ENCODE data around the gene ZBED6. TPM values are rescaled to one million over a fixed set of nuclear protein-coding genes. Genes with fewer than 3 reads are reported as not detected.
"Not testable (repeated sequence)": the region's sequence is repeated elsewhere in the genome, so short reads cannot be mapped to it uniquely, and the experiment has no call there.

Gene ZBED6
- total RNA-seq, 1 donor from 2014 or later: 21.8 TPM

DNA sequence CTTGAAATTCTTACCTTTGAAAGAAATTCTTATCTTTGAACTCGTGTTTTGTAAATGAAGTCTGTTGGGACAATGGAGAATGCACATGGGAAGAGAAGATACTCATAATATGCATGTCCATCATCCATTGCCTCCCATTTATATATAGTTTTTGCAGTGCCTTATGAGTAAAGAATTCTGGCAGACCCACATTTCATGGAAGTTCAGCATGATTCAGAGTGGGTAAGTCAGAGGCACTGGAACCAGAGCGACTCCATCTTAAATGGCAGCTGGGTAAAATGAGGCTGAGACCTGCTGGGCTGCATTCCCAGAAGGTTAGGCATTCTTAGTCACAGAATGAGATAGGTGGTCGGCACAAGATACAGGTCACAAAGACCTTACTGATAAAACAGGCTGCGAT lies 16.6 kb upstream of the ZBED6 start:
- DNase-seq: no peak

DNA sequence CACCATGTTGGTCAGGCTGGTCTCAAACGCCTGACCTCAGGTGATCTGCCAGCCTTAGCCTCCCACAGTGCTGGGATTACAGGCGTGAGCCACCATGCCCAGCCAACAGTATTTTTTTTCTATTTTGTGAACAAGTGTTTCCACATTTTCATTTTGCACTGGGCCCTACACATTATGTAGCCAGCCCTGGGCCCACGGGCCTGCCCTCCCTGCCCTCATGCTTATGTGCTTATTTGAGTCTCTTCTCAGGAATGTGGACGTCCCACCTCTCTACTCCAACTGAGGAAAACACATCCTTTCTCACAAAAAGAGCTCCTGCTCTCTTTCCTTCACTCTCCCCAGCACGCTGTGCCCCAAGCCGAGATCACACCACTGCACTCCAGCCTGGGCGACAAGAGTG lies 13.5 kb upstream of the ZBED6 start:
- DNase-seq: no peak

DNA sequence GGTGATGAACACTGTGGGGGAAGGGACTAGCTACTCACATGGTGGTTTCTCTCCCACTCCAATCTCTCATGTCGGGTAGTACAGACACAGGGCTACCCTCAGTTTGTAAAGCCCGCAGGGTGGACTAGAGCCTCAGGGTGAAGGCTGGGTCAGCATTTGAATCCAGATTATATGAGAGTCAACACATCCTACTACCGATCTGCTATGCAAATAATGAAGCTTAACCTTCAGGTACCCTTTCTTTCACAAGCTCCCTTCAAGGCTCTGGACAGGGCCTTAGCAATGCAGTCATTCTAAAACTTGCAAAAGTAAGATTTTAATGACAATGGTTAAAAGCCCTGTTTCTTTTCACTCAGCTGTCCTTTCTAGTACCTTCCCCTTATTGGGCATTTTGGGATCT lies 5.5 kb upstream of the ZBED6 start:
- DNase-seq: no peak

DNA sequence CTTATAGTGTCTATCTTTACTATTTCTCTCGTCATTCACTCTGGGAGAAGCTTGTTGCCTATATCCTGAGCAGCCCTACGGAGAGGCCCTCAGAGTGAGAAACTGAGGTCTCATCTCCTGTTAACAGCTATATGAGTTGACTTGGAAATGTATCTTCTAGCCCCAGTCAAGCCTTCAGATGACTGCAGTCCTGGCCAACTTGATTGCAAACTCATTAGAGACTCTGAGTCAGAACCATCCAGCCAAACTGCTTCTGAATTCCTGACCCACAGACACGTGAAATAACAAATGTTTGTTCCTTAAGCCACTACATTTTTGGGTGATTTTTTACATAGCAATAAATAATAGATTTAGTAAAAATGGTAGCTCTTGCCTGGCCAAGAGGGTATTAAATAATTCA lies 3.9 kb upstream of the ZBED6 start:
- DNase-seq: no peak

DNA sequence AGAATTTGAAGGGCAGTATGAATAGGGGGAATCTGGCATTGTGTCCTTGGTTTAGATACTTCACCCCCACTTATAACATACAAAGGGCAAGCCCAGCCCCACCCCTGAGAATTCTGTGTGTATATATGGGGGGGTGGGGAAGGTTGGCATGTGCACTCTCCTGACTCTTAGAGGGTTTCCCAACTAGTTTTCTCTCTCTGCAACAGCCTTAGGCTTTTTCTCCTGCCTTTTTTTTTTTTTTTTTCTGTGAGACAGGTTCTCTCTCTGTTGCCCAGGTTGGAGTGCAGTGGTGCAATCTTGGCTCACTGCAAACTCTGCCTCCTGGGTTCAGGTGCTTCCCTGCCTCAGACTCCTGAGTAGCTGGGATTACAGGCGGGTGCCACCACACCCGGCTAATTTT lies 2.9 kb upstream of the ZBED6 start:
- DNase-seq: no peak

DNA sequence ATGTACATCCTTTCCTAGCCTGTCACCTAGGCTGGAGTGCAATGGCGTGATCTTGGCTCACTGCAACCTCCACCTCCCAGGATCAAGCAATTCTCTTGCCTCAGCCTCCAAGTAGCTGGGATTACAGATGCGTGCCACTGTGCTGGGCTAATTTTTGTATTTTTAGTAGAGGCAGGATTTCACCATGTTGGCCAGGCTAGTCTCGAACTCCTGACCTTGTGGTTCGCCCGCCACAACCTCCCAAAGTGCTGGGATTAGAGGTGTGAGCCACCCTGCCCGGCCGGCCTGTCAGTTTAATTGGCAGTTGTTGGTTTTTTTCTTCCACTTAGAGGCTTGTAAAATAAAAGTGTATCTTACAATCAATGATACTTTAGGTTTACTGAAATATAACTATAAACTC lies 1.9 kb upstream of the ZBED6 start:
- DNase-seq: not testable (repeated sequence)

DNA sequence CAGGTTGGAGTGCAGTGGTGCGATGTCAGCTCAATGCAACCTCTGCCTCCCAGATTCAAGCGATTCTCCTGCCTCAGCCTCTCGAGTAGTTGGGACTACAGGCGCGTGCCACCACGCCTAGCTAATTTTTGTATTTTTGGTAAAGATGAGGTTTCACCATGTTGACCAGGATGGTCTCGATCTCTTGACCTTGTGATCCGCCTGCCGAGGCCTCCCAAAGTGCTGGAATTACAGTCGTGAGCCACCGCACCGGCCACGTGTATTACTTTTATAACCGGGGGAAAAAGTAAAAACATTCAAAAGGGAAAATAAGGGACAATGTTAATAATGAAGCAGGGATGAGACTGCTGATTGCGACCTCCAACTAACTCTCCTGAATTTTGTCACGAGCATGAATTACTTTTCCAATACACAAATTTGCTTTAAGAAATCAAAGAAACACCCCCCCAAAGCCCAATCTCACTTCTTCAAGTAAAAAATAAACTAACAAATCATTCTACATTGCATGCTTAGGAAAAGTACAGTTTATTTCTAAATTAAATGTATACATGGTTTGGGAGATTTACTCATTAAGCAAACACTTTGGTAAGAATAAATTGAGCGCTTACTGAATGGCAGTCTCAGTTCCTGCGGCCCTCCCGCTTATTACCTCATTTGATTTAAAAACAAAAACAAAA lies 521 bp upstream of the ZBED6 start:
- DNase-seq: no peak

DNA sequence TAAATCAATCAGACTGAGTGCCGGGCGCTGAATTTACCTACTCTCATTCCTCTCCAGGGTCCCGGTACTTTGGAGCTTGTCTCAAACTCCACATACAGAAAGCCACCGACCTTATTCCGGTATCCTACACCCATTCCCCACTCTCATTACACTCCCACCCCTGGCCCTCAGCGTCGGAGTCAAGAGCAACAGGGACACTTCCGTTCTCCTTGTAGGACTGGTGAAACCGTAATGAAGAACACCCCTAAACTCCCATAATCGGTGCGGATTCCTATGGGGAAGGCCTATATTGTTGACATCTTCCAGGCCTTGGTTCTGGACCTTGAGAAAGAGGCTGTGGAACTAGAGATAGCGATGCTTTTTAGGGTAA lies 798 bp downstream of the ZBED6 start:
- peak; percentile 54 for DNase-seq

DNA sequence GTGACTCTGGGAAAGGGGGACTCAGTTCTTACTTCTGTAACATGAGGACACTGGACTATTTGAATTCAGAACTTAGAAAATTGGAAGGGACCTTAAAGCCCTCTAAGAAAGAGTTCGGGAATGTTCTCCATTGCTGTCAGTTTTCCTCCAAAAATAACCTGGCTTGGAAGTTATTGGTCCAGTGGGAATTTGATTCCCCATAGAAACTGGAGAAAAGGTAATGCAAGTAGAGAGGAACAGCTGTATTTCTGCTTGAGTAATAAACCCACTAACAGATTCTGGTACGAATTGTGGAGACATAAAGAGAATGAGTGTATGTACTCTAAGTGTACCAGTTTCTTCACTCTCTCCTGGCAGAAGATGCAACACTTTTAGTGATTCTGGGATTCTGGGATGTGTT lies 1.8 kb downstream of the ZBED6 start:
- no peak for DNase-seq

DNA sequence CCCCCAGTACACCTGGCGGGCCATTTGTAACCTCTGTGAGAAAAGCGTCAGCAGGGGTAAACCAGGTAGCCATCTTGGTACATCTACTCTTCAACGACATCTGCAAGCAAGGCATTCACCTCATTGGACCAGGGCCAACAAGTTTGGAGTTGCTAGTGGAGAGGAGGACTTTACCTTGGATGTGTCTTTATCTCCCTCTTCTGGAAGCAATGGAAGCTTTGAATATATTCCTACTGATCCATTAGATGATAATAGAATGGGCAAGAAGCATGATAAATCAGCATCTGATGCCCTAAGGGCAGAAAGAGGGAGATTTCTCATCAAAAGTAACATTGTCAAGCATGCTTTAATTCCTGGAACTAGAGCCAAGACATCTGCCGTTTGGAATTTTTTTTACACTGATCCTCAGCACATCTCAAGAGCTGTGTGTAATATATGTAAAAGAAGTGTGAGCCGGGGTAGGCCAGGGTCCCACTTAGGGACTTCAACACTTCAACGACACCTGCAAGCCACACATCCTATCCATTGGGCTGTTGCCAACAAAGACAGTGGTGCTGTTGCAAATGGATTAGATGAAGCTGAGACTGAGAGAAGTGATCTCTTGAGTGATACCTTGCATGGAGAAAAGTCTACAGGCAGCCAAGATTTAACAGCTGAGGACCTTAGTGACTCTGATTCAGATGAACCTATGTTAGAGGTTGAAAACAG lies 2.7 kb downstream of the ZBED6 start:
- DNase-seq: peak; percentile 16

DNA sequence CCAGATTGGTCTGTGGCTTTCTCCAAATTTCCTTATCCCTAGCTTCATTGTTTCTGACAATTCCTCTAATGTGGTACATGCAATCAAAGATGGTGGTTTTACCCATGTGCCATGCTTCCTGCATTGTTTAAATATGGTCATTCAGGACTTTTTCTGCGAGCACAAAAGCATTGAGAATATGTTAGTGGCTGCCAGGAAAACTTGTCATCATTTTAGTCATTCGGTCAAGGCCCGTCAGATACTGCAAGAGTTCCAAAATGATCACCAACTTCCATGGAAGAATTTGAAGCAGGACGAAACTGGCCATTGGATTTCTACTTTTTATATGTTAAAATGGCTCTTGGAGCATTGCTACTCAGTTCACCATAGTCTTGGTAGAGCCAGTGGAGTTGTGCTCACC lies 3.7 kb downstream of the ZBED6 start:
- DNase-seq: no peak

DNA sequence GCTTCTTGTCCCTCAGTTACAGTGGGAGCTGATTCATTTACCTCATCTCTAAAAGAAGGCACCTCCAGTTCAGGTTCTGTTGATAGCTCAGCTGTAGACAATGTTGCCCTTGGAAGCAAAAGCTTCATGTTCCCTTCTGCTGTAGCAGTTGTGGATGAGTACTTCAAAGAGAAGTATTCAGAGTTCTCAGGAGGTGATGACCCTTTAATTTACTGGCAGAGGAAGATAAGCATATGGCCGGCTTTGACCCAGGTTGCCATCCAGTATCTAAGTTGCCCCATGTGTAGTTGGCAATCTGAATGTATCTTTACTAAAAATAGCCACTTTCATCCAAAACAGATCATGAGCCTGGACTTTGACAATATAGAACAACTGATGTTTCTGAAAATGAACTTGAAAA lies 4.5 kb downstream of the ZBED6 start:
- no peak for DNase-seq

DNA sequence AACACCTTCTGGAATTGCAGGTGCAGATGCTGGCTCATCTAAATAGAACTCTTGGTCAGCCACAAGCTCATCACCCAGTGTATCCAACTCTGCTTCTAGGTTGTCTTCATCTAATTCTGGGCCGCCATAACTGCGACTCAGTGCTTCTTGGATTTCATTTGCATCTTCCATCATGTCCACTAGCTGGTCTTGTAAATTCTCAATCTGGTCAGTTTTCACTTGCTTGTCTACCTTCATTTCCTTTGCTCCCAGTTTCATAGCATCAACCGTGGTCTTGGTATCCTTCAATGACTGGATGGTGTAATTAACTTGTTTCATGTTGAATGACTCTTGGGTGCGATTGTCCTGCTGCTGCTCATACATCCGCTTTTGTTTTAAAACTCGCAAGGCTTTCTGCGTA lies 10.3 kb downstream of the ZBED6 start:
- no peak for DNase-seq

DNA sequence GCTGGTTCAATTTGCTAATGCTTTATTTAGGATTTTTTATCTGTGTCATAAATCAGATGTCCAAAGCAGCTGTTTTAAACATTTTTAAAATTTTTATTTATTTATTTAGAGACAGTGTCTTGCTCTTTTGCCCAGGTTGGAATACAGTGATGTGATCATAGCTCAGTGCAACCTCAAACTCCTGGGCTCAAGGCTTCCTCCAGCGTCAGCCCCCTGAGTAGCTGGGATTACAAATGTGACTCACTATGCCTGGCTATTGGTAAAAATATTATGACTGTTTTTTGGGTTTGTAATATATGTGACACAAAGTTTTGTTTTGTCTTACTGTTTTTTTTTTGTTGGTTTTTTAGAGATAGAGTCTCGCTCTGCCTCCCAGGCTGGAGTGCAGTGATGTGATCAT lies 11.8 kb downstream of the ZBED6 start:
- DNase-seq: no peak

DNA sequence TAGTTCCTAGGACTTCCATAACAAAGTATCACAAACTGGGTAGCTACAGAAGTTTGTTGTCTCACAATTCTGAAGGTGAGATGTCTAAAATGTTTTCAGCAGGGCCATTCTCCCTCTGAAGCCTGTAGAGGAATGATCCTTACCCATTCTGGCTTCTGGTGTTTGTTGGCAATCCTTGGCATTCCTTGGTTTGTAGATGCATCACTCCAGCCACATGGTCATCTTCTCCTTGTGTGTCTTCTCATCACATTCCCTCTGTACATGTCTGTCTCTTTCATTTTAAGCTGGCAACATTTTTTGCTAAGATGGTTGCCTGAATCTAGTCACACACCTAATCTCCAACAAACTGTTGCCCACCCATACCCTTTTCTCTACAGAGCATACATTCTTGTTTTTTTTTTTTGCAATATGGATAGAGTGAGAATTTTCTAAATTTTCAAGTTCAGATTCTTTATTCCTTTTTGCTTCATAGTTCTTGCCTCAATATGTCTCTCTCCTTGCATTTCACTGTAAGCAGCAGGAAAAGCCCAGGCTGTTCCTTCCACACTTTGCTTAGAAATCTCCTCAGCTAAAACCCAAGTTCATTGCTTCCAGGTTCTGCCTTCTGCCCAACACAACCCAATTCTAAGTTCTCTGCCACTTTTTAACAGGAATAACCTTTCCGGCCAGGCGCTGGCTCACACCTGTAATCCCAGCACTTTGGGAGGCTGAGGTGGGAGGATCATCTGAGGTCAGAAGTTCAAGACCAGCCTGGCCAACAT lies 18.3 kb downstream of the ZBED6 start:
- no peak for DNase-seq

DNA sequence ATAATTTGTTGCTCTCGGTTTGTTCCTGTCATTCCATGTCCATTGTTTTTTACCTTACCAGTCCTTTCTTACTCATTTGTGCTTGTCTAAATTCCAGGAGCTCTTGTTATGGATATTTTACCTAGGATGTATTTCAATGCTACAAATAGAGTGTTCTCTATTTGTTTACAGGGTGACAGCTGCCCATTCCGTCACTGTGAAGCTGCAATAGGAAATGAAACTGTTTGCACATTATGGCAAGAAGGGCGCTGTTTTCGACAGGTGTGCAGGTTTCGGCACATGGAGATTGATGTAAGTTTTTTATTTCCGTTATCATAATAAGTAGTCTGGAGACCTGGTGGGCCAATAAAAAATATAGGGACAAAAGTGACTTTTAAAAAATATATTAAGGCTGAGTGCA lies 23.0 kb downstream of the ZBED6 start:
- no peak for DNase-seq

DNA sequence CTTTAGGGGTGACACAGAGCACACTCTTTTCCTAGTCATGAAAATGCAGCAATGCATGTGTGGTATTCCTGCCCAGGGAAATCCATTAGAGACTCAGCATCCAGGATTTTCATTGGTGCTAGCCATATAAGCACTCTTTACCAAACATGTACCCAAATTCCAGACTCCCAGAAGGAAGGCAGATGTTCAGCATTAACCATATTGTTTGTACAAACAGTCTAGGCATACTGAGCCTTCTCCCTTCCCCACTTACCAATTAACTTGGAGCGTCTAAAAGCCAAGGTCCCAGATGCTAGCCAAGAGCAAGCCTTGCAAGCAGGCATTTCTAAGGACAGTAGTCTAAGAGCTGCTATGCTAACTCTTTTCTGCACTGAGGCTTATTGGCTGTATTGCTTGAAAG lies 27.9 kb downstream of the ZBED6 start:
- no peak for DNase-seq

DNA sequence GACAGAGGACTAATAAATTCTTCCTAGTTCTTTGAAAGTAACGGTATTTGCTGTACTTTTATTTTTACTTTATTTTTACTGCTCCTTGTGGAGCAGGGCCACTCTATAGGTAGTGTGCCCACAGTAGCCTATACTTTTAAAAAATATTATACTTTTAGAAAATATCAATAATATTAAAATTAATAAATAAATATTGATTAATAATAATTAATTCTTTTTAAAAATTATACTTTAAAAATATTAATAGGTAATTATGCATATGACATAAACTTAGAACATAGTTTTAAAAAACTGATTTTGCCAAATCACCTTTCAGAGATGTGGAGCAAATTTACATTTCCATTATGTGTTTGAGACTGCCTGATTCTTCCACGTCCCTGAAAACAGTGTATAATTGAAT lies 30.8 kb downstream of the ZBED6 start:
- no peak for DNase-seq

DNA sequence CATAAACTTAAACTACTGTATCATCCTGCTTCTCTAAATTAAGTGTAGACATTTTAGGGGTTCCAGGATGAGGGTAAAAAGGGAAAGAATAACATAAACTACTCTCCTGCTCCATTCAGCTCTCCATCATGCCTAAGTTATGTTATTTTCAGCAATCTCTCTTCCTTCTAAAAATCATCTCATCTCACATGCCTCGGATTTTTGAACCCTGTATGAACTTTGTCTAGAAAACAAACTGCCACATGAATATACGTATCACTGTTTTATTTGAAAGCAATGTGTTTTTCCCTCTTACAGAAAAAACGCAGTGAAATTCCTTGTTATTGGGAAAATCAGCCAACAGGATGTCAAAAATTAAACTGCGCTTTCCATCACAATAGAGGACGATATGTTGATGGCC lies 32.6 kb downstream of the ZBED6 start:
- DNase-seq: peak; percentile 20

DNA sequence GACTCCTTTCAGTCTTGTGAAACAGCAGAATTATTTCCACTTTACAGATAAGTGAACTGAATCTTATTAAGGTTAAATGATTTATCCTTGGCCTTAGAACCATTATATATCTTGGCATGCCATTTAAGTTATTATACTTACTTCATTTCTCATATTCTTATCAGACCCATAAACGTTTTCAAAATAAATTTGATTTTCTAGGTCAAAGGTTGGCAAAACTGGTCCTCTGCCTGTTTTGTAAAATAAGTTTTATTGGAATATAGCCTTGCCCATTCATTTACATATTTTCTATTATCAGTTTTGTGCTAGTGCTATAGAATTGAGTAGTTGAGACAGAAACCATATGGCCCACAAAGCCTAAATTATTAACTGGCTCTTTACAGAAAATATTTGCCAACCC lies 33.1 kb downstream of the ZBED6 start:
- no peak for DNase-seq

DNA sequence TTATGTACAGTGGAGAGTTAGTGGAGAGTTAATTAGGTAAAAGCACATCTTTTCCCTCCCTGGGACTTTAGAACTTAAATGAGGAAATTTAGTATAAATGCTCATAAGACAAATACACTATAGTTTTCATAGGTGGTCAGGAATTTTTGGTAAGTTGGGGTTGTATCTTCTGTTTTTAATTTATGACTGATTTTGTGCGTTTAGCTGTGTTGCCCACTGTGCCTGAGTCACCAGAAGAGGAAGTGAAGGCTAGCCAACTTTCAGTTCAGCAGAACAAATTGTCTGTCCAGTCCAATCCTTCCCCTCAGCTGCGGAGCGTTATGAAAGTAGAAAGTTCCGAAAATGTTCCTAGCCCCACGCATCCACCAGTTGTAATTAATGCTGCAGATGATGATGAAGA lies 33.8 kb downstream of the ZBED6 start:
- DNase-seq: peak; percentile 47

DNA sequence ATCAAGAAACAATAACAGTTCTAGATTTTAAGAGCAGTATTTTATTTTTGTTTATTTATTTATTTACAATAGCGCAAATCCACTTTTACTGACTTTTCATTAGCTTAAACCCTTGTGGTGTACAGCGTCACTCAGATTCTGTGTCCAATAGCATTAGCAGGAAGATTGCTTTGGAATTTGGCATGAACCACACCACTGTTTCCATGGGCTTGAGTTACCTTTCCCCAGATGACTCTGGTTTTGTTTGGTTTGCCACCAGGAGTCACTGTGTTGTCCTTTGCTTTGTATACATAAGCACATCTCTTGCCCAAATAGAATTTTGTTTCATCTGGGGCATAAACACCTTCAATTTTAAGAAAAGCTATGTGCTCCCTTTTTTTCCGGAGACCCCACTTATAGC lies 40.1 kb downstream of the ZBED6 start:
- no peak for DNase-seq

DNA sequence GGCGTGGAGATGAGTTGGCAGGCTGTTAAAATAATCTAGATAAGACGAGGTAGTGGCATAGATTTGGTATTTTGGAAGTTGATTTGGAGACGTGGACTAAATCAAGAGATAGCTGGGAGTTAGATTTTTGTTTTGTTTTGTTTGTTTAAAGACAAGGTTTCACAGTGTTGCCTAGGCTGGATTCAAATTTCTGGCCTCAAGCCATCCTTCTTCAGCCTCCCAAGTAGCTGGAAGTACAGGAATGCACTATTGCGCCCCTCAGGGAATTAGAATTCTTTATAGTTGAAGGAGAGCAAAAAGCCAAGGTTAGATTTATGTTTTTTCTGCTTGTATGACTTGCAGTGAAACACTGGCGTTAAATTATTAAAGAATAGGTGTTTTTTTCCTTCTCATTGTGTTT lies 43.7 kb downstream of the ZBED6 start:
- peak; percentile 63 for DNase-seq

DNA sequence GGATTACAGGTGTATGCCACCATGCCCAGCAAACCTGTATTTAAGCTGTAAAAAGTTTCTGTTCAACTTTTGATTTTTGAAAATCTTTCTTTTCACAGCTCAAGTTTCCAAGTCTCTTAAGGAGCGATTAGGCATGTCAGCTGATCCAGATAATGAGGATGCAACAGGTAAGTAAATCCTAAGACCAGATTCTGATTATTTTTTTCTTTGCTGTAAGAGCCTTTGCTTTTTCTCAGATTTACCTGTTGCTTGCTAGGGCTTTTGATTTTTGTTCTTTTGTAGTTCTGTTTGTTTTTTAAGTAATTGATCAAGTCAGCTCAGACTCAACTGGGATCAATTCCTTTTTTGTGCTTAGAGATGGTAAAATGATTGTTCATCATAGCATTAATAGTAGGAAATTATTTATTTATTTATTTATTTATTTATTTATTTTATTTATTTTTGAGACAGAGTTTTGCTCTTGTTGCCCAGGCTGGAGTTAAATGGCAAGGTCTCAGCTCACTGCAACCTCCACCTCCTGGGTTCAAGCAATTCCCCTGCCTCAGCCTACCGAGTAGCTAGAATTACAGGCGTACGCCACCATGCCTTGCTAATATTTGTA lies 44.9 kb downstream of the ZBED6 start:
- DNase-seq: no peak
